ENCODE results near the gene RAC2. TPM values are rescaled to one million over a fixed set of nuclear protein-coding genes. Genes with fewer than 3 reads are reported as not detected.

RAC2 gene
- total and polyA plus RNA-seq, 3 experiments from 2014 or later, result 433 to 1,206 (median 452) TPM

GRCh38 chr22:37175414-37176281 lies 68.4 kb downstream of the RAC2 start:
- CTCF ChIA-PET, result interaction anchor here (0.7 to 2.2 kb wide), 3 partner anchors 8 to 24 kb away, joined by 4 to 8 read pairs (median 4); no protein-coding TSS in a partner anchor
- no peak overlapping the region for H3K27ac ChIP-seq (ENCODE audit: low read depth, low read length)

More at GRCh38 chr22:37175414-37176281, 68.4 kb downstream of the RAC2 start:
- Mint-ChIP-seq H3K27ac (peak overlapping the region in 6 of 8 donors; percentile 11 to 87 (median 40)), H3K36me3 (peaks cover 0 to 46% (median 18%) of the 10 kb centered on the region in 3 donors), H3K4me1 (peaks cover 35 to 67% (median 52%) of the 10 kb centered on the region in 3 donors), H3K27me3 (peaks cover 0 to 8% of the 10 kb centered on the region in 2 donors), H3K9me3 (no peaks in the 10 kb centered on the region), H3K4me3 (no peak overlapping the region)
- POLR2A ChIA-PET, result interaction anchor here (0.5 kb wide), 1 partner anchor 26 kb away, joined by 6 read pairs; no protein-coding TSS in a partner anchor
- no peak overlapping the region for H3K4me3 ChIP-seq (ENCODE audit: low read length)
- no peak for DNase-seq
- no peaks in the 10 kb centered on the region for H3K27me3 ChIP-seq (ENCODE audit: insufficient read depth, low read length, poor library complexity, severe bottlenecking)
- H3K36me3 ChIP-seq (ENCODE audit: insufficient read depth, low read length), result no peaks in the 10 kb centered on the region
- no peaks in the 10 kb centered on the region for H3K9me3 ChIP-seq (ENCODE audit: low read length)
- H3K4me1 ChIP-seq (ENCODE audit: insufficient read depth, low read length), result peaks cover 8% of the 10 kb centered on the region

Other genes starting within 250 kb of the RAC2 start
- 1 to 10 TPM; 3.7 to 5.1 TPM for gene TST, start 224.8 kb downstream of the RAC2 start, total RNA-seq
- gene TST, start 224.8 kb downstream of the RAC2 start, polyA plus RNA-seq, result 0.75 TPM
- 10 to 100 TPM; 16.6 to 17.8 TPM for gene MPST, start 224.5 kb downstream of the RAC2 start, total RNA-seq
- 20.0 TPM for gene MPST, start 224.5 kb downstream of the RAC2 start, polyA plus RNA-seq
- 10 to 100 TPM; 40.8 to 44.8 TPM for gene KCTD17, start 192.5 kb downstream of the RAC2 start, total RNA-seq
- gene KCTD17, start 192.5 kb downstream of the RAC2 start, polyA plus RNA-seq, result 12.9 TPM
- under 1 TPM; 0.42 to 0.68 TPM for gene TMPRSS6, start 134.6 kb downstream of the RAC2 start, total RNA-seq
- 0.16 TPM for gene TMPRSS6, start 134.6 kb downstream of the RAC2 start, polyA plus RNA-seq
- gene IL2RB, start 94.4 kb downstream of the RAC2 start, total RNA-seq, result 100 to 1,000 TPM; 238 to 243 TPM
- 459 TPM for gene IL2RB, start 94.4 kb downstream of the RAC2 start, polyA plus RNA-seq
- 1 to 10 TPM; 3.6 to 4.3 TPM for gene C1QTNF6, start 56.0 kb downstream of the RAC2 start, total RNA-seq
- gene C1QTNF6, start 56.0 kb downstream of the RAC2 start, polyA plus RNA-seq, result 1.8 TPM
- under 1 TPM; 0.24 to 0.62 TPM for gene SSTR3, start 31.8 kb downstream of the RAC2 start, total RNA-seq
- 0.59 TPM for gene SSTR3, start 31.8 kb downstream of the RAC2 start, polyA plus RNA-seq
- 10 to 100 TPM; 23.1 to 24.7 TPM for gene CYTH4, start 38.2 kb upstream of the RAC2 start, total RNA-seq
- 80.2 TPM for gene CYTH4, start 38.2 kb upstream of the RAC2 start, polyA plus RNA-seq
- under 1 TPM; 0.09 to 0.20 TPM for gene ELFN2, start 183.2 kb upstream of the RAC2 start, total RNA-seq
- 0.02 TPM for gene ELFN2, start 183.2 kb upstream of the RAC2 start, polyA plus RNA-seq
- 100 to 1,000 TPM; 162 to 171 TPM for gene MFNG, start 242.1 kb upstream of the RAC2 start, total RNA-seq
- 323 TPM for gene MFNG, start 242.1 kb upstream of the RAC2 start, polyA plus RNA-seq